GM13977 (cell line): Measurements from ENCODE around the gene TFF3.

Source experiments
- DNase-seq: peaks from one replicate; pipeline ENCODE4 v3.0.0; 2012; ENCODE audit warnings: low spot score
- in situ Hi-C: fragments of 300-500 bp; cut with MboI; formaldehyde crosslinking; loops from one replicate; pipeline ENCODE4 v1.12.0; 2022; ENCODE audit warnings: low sequenced_read_pairs, low pct_unique_long_range_greater_than_20kb, mixed read lengths, inconsistent platforms; ENCODE audit not compliant: unreplicated experiment
- TF ChIP-seq, protein P1 (sequence below): IDR thresholded peaks from 2 replicates; pipeline ENCODE4 v1.5.1; 2012; ENCODE audit warnings: mild to moderate bottlenecking, control low read depth; ENCODE audit not compliant: insufficient read depth; ENCODE audit errors: extremely low read depth, missing control alignments

The TFF3 gene

DNA sequence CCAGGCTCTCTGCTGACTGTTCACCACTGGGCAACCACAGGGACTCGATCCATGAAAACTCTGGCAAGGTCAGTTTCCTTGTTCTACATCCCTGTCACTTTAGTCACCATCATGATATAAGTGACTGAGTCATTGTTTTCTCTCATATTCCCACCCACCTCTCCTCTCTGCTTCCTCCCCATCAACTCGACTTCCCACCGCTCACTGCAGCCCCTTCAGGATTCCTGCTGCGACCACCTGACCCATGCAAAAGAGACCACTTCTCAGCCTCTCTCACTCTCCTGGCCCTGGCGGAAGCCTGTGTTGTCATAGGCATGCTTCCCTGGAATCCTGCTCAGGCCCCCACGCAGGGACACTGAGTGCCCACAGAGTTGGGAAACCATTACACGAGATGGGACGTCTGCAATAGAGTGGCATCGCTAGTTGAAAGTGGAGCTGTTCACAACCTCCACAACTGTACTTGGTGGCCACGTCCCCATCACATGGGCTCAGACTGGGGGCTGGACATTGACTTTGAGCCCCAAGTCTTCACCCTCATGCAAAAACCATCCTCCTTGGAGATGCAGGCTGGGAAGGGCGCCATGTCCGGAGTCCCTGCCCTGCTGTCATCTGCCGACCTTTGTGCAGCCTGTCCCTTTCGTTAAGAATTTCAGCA is 37.4 kb upstream of the TFF3 start:
- TF ChIP-seq, protein P1, sequence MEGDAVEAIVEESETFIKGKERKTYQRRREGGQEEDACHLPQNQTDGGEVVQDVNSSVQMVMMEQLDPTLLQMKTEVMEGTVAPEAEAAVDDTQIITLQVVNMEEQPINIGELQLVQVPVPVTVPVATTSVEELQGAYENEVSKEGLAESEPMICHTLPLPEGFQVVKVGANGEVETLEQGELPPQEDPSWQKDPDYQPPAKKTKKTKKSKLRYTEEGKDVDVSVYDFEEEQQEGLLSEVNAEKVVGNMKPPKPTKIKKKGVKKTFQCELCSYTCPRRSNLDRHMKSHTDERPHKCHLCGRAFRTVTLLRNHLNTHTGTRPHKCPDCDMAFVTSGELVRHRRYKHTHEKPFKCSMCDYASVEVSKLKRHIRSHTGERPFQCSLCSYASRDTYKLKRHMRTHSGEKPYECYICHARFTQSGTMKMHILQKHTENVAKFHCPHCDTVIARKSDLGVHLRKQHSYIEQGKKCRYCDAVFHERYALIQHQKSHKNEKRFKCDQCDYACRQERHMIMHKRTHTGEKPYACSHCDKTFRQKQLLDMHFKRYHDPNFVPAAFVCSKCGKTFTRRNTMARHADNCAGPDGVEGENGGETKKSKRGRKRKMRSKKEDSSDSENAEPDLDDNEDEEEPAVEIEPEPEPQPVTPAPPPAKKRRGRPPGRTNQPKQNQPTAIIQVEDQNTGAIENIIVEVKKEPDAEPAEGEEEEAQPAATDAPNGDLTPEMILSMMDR: no peak
- in situ Hi-C loops: no loop called here
- DNase-seq: no peak

DNA sequence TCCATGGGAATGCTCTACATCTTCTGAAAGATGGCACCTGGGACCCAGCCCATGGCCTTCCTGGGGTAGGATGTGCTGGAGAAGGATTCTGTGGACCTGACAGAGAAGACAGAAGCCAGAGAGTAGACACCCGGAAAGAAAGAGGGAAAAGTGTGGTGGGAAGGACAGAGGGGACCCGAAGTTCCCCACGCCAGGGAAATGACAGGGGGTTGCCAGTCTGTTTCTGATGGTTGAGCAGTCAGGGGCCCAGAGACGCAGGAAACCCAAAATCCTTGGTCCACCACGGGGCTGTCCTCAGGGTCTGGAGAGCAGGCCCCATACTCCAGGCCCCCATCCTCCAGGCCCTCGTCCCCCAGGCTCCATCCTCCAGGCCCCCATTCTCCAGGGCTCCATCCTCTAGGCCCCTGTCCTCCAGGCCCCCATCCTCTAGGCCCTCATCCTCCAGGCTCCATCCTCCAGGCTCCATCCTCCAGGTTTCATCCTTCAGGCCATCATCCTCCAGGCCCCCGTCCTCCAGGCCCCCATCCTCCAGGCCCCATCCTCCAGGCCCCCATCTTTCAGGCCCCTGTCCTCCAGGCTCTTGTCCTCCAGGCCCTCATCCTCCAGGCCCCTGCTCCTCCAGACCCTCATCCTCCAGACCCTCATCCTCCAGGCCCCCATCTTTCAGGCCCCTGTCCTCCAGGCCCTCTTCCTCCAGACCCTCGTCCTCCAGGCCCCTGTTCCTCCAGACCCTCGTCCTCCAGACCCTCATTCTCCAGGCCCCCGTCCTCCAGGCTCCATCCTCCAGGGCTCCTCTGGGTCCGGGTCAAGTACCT is 36.6 kb upstream of the TFF3 start:
- in situ Hi-C loops: no loop called here
- TF ChIP-seq, protein P1: no peak
- DNase-seq: no peak

DNA sequence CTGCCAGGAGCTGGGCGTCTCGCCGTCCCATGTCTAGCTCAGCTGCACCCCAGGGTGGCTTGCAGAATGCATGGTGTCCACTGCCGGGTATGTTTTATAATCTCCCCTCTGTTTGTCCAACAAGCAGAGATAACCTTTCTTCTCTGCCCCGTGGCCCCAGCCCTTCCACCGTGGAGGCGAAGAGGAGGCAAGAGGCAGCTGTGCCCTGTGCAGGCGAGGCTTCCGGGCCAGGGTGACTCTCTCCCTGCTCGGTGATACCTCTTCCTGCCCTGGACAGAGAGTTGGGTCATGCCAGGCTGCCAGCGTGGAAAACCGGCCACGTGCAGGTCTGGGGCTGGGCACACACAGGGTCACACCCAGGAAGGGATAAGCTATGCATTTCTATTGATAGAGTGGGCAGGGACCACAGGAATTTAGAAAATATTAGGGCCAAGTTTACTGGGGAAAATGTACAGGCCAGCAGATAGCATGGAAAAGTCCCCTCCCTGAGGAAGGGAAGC is 35.8 kb upstream of the TFF3 start, which contains the start of gene TFF2:
Gene TFF2, minus strand, starts transcription at position 68 of the 500 bp plus-strand sequence. Its CDS starts 37 bp downstream, at position 31.
- in situ Hi-C loops: no loop called here
- TF ChIP-seq, protein P1: no peak
- DNase-seq: no peak

DNA sequence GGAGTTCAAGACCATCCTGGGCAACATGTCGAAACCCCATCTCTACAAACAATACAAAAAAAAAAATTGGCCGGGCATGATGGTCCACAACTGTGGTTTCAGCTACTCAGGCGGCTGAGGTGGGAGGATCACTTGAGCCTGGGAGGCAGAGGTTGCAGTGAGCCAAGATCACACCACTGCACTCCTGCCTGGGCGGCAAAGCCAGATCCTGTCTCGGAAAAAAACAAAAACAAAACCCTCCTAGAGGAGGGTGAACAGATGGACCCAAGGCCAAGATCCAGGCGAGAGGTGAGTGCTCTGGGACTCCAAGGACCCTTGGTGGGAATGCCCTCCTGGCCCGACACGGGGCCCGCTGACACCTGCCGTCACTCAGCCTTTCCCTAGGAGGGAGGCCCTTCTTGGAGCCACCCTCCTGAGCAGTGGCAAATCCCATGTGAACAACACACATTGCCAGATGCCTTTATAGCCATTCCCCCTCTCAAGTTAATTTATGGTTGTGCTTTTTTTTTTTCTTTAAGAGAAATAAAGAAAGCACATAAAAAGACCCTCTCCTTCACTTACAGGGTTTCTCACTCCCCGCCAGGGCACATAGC is 35.2 kb upstream of the TFF3 start:
- TF ChIP-seq, protein P1: no peak
- in situ Hi-C loops: no loop called here
- no peak for DNase-seq

DNA sequence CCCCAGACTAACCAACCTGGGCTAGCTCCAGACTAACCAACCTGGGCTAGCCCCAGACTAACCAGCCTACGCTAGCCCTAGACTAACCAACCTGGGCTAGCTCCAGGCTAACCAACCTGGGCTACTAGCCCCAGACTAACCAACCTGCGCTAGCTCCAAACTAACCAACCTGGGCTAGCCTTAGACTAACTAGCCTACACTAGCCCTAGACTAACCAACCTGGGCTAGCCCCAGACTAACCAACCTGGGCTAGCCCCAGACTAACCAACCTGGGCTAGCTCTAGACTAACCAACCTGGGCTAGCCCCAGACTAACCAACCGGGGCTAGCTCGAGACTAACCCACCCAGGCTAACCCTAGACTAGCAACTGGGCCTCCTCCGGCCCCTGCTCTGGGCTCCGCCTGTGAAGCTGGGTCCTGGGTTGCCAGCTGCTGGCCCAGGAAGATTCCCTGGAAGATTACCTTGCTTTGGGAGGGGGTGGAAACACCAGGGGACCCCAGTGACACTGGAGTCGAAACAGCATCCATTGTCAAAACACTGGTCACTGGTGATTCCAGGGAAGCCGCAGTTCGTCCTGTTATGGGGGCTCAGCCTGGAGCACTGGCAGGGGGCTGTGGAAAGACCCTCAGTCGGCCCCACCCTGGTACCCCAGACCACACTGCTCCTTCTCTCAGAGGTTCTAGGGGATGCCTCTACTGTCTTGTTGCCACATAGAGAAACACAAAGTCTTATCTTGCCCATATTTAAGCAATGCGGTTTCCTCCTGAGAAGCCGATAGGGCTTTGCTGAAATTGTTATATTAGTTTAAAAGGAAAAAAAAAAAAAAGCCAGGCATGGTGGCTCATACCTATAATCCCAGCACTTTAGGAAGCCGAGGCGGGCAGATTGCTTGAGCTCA is 34.5 kb upstream of the TFF3 start:
- in situ Hi-C loops: loop anchor here (25.0 kb wide), 1 partner anchor 463 kb away; no protein-coding TSS in a partner anchor
- no peak for DNase-seq
- TF ChIP-seq, protein P1: no peak
